WTC11 (cell line): Measurements from ENCODE around the gene ROBO2.

ENCODE experiments used
- CTCF ChIP-seq: fragments of 200-600 bp; IDR thresholded peaks from 2 replicates; pipeline ENCODE4 v1.8.0; 2022; ENCODE audit warnings: antibody characterized with exemption
- JUN ChIP-seq: sonication (generic); formaldehyde crosslinking; IDR thresholded peaks from 2 replicates; pipeline ENCODE4 v1.8.0; 2023; ENCODE audit warnings: mild to moderate bottlenecking, missing genetic modification reagents
- KAT7 ChIP-seq: sonication (generic); formaldehyde crosslinking; IDR thresholded peaks from 2 replicates; pipeline ENCODE4 v1.8.1; 2023; ENCODE audit warnings: missing genetic modification reagents, mild to moderate bottlenecking, borderline replicate concordance
- MLX ChIP-seq: sonication (generic); formaldehyde crosslinking; IDR thresholded peaks from 2 replicates; pipeline ENCODE4 v1.8.1; 2023; ENCODE audit warnings: mild to moderate bottlenecking, missing genetic modification reagents, moderate library complexity
- NFATC4 ChIP-seq: fragments of 250-450 bp; sonication (Bioruptor Pico); IDR thresholded peaks from 2 replicates; pipeline ENCODE4 v1.9.0; 2021; ENCODE audit warnings: mild to moderate bottlenecking
- SP1 ChIP-seq: sonication (generic); formaldehyde crosslinking; conservative IDR thresholded peaks from 2 replicates; pipeline ENCODE4 v1.8.1; 2022; ENCODE audit warnings: missing genetic modification reagents

GRCh38 chr3:77655396-77655795, 615.5 kb downstream of the ROBO2 start:
- TF ChIP-seq MLX (CRISPR knock-in tag) = no peak
- no peak for TF ChIP-seq NFATC4 (CRISPR knock-in tag)
- no peak for TF ChIP-seq CTCF
- TF ChIP-seq JUN (CRISPR knock-in tag) = no peak
- TF ChIP-seq KAT7 = no peak
- TF ChIP-seq SP1 (CRISPR knock-in tag) = no peak
